HepG2 (cell line): Measurements from ENCODE around the gene CTNNA3. TPM values are rescaled to one million over a fixed set of nuclear protein-coding genes. Genes with fewer than 3 reads are reported as not detected.

ENCODE experiments used
- ATAC-seq: fragments of 200-7000 bp; cut with Tn5 transposase; 3 replicates; pipeline ENCODE4 v1.9.1; 2020; ENCODE audit warnings: mild to moderate bottlenecking, moderate library complexity
- BruUV-seq: library from RNA; stranded (reverse); fragments of 400-500 nt; replicated peaks from 2 replicates; lab custom pipeline; 2021; lab: Mats Ljungman, UMichigan
- CTCF ChIA-PET: fragments of 300-600 bp; formaldehyde crosslinking; extraction: SDS; loops from one replicate; lab custom pipeline; 2021; ENCODE audit warnings: low total read pairs, inconsistent platforms, low intra/inter-chr PET ratio; lab: Yijun Ruan, JAX
- POLR2A ChIA-PET: fragments of 350-600 bp; sonication (Branson Sonifier 250); formaldehyde crosslinking; loops from one replicate; lab custom pipeline; 2020; ENCODE audit warnings: antibody characterized with exemption, inconsistent platforms; lab: Yijun Ruan, JAX
- DNase-seq: peaks from one replicate; pipeline ENCODE4 v3.0.0-alpha.2; 2015; ENCODE audit warnings: low spot score
- FAIRE-seq: peaks from 3 replicates; lab custom pipeline; 2011; peaks lifted over from hg19 to GRCh38; lab: Jason Lieb, UNC
- H2AFZ ChIP-seq: one replicate; pipeline ENCODE4 v1.6.1; 2011; ENCODE audit warnings: low read length, inconsistent platforms
- H3K27ac ChIP-seq: fragments of 300-600 bp; 3 replicates; pipeline ENCODE4 v1.8.0; 2011; ENCODE audit warnings: mixed run types, mild to moderate bottlenecking, mixed read lengths, low read length, inconsistent platforms; ENCODE audit not compliant: insufficient read depth; ENCODE audit errors: extremely low read length
- H3K27me3 ChIP-seq, 2 experiments: fragments of 200-600 bp in 1 of 2; 2 replicates in 1 of 2; 3 replicates in 1 of 2; pipeline versions ENCODE4 v1.6.0 to v1.8.0; 2011; ENCODE audit warnings: low read length in 2 of 2, mild to moderate bottlenecking in 2 of 2, moderate library complexity in 2 of 2, inconsistent platforms in 1 of 2; ENCODE audit not compliant: insufficient read depth in 2 of 2, control insufficient read depth in 1 of 2
- H3K36me3 ChIP-seq, 2 experiments: fragments of 200-600 bp in 1 of 2; replicated peaks in 1 of 2; 2 replicates in 1 of 2; 3 replicates in 1 of 2; pipeline versions ENCODE4 v1.5.1 to v1.8.0; 2011; ENCODE audit warnings: low read length in 2 of 2, inconsistent platforms in 1 of 2; ENCODE audit not compliant: insufficient read depth in 2 of 2, control insufficient read depth in 1 of 2
- H3K4me1 ChIP-seq: 2 replicates; pipeline ENCODE4 v1.5.1; 2012; ENCODE audit warnings: low read length, inconsistent platforms; ENCODE audit not compliant: insufficient read depth
- H3K4me2 ChIP-seq: 2 replicates; pipeline ENCODE4 v1.6.0; 2011; ENCODE audit warnings: low read depth, low read length, inconsistent platforms
- H3K4me3 ChIP-seq, 3 experiments: fragments of 200-600 bp in 1 of 3; sonication (generic), shearing (Covaris generic) in 1 of 3; replicated peaks in 1 of 3; 2 replicates each; pipeline ENCODE4 v1.5.1; 2011 to 2016; ENCODE audit warnings: low read length in 3 of 3, inconsistent platforms in 2 of 3, low read depth in 2 of 3, mild to moderate bottlenecking in 2 of 3, control low read depth in 1 of 3, mixed read lengths in 1 of 3; ENCODE audit not compliant: insufficient read depth in 1 of 3
- H3K79me2 ChIP-seq: one replicate; pipeline ENCODE4 v1.6.1; 2011; ENCODE audit warnings: low read length, inconsistent platforms; ENCODE audit not compliant: insufficient read depth
- H3K9ac ChIP-seq: 2 replicates; pipeline ENCODE4 v1.6.0; 2011; ENCODE audit warnings: mild to moderate bottlenecking, low read depth, low read length, inconsistent platforms; ENCODE audit not compliant: insufficient read depth
- H3K9me3 ChIP-seq: 2 replicates; pipeline ENCODE4 v1.5.1; 2012; ENCODE audit warnings: mild to moderate bottlenecking, low read length
- H4K20me1 ChIP-seq: 2 replicates; pipeline ENCODE4 v1.6.0; 2011; ENCODE audit warnings: inconsistent platforms, mild to moderate bottlenecking, low read length, moderate library complexity; ENCODE audit not compliant: insufficient read depth
- AHR ChIP-seq: IDR thresholded peaks from 2 replicates; pipeline ENCODE4 v1.6.1; 2018; ENCODE audit warnings: missing genetic modification reagents, missing compliant biosample characterization
- ARNT2 ChIP-seq: sonication (generic); formaldehyde crosslinking; IDR thresholded peaks from 2 replicates; pipeline ENCODE4 v1.8.0; 2022; ENCODE audit warnings: mild to moderate bottlenecking, low read depth, missing genetic modification reagents, moderate library complexity
- BCL6 ChIP-seq: IDR thresholded peaks from 2 replicates; pipeline ENCODE4 v1.6.1; 2016; ENCODE audit warnings: missing genetic modification reagents, missing compliant biosample characterization
- EED ChIP-seq: sonication (generic); formaldehyde crosslinking; IDR thresholded peaks from 2 replicates; pipeline ENCODE4 v1.5.0; 2020; ENCODE audit warnings: mild to moderate bottlenecking, missing genetic modification reagents
- JUN ChIP-seq: sonication (generic); formaldehyde crosslinking; IDR thresholded peaks from 2 replicates; pipeline ENCODE4 v1.4.0; 2020; ENCODE audit warnings: mild to moderate bottlenecking, missing genetic modification reagents
- MED13 ChIP-seq: sonication (generic); formaldehyde crosslinking; IDR thresholded peaks from 2 replicates; pipeline ENCODE4 v1.5.0; 2020; ENCODE audit warnings: missing genetic modification reagents
- NRL ChIP-seq: sonication (generic); formaldehyde crosslinking; IDR thresholded peaks from 2 replicates; pipeline ENCODE4 v1.5.0; 2020; ENCODE audit warnings: missing genetic modification reagents, mild to moderate bottlenecking, moderate library complexity, borderline replicate concordance
- PTBP1 ChIP-seq: fragments of 200-400 bp; formaldehyde crosslinking; IDR thresholded peaks from 2 replicates; pipeline ENCODE4 v1.6.1; 2018; ENCODE audit warnings: low read length, low read depth; ENCODE audit not compliant: poor library complexity, severe bottlenecking
- UBTF ChIP-seq: sonication (generic); formaldehyde crosslinking; IDR thresholded peaks from 2 replicates; pipeline ENCODE4 v1.4.0; 2020; ENCODE audit warnings: mild to moderate bottlenecking, missing genetic modification reagents
- ZFP37 ChIP-seq: sonication (generic); formaldehyde crosslinking; IDR thresholded peaks from 2 replicates; pipeline ENCODE4 v1.4.0; 2020; ENCODE audit warnings: missing genetic modification reagents, borderline replicate concordance
- ZNF136 ChIP-seq: sonication (generic); formaldehyde crosslinking; IDR thresholded peaks from 2 replicates; pipeline ENCODE4 v1.8.1; 2022; ENCODE audit warnings: low read depth, mild to moderate bottlenecking, moderate library complexity, missing genetic modification reagents
- ZNF550 ChIP-seq: sonication (generic); formaldehyde crosslinking; IDR thresholded peaks from 2 replicates; pipeline ENCODE4 v1.4.0; 2020; ENCODE audit warnings: mild to moderate bottlenecking, missing genetic modification reagents, borderline replicate concordance
- ZNF569 ChIP-seq: sonication (generic); formaldehyde crosslinking; IDR thresholded peaks from 2 replicates; pipeline ENCODE4 v1.5.0; 2020; ENCODE audit warnings: mild to moderate bottlenecking, missing genetic modification reagents, moderate library complexity, borderline replicate concordance
- ZNF704 ChIP-seq: sonication (generic); formaldehyde crosslinking; IDR thresholded peaks from 2 replicates; pipeline ENCODE4 v1.8.1; 2023; ENCODE audit warnings: mild to moderate bottlenecking, inconsistent platforms, moderate library complexity, missing genetic modification reagents, borderline replicate concordance
- ZSCAN25 ChIP-seq: sonication (generic); formaldehyde crosslinking; IDR thresholded peaks from 2 replicates; pipeline ENCODE4 v1.8.0; 2022; ENCODE audit warnings: mild to moderate bottlenecking, missing genetic modification reagents
- WGBS: methylation state at CpG from one replicate; pipeline ENCODE4 v1.1.6; 2017; ENCODE audit warnings: low lambda C conversion rate; 5-methylcytosine and 5-hydroxymethylcytosine counted together
- in situ Hi-C: cut with HindIII; loops from 2 replicates; pipeline ENCODE4 v1.10.0; 2017; ENCODE audit warnings: low pct_unique_long_range_greater_than_20kb; ENCODE audit not compliant: extremely low pct_ligation_motif_present
- intact Hi-C: fragments of 100-400 bp; cut with micrococcal nuclease; formaldehyde crosslinking; loops from one replicate; pipeline ENCODE4 v1.10.0; 2022; ENCODE audit not compliant: unreplicated experiment
- polyA plus RNA-seq, 8 experiments: library from polyadenylated mRNA; depleted of rRNA in 3 of 8; stranded (reverse) in 7 of 8; unstranded in 1 of 8; fragments of >200 nt; fragmentation: Illumina TruSeq in 4 of 8; extraction: Trizol in 4 of 8; gene quantifications; 2 replicates each; pipeline versions ENCODE4 v1.2.1 to v1.2.3, GENCODE V29; 2011 to 2016; ENCODE audit warnings: low read depth in 4 of 8, missing spikeins in 1 of 8, mixed read lengths in 1 of 8; ENCODE audit not compliant: insufficient read depth in 1 of 8
- total RNA-seq, 5 experiments: library from RNA; depleted of rRNA; stranded (reverse); fragments of >200 nt; fragmentation: Illumina TruSeq; extraction: Trizol; gene quantifications; 2 replicates each; pipeline ENCODE4 v1.2.3, GENCODE V29; 2016; ENCODE audit warnings: low read depth in 1 of 5
- TF ChIP-seq, protein P1 (sequence below): sonication (generic); formaldehyde crosslinking; IDR thresholded peaks from 2 replicates; pipeline ENCODE4 v1.5.0; 2020; ENCODE audit warnings: missing genetic modification reagents
- TF ChIP-seq, protein P2 (sequence below): sonication (generic); formaldehyde crosslinking; IDR thresholded peaks from 2 replicates; pipeline ENCODE4 v1.4.0; 2020; ENCODE audit warnings: mild to moderate bottlenecking, missing genetic modification reagents, borderline replicate concordance

CTNNA3 gene
- total and polyA plus RNA-seq, 2 of the 13 experiments (the other 11 are each of a cell fraction or from before 2014, with no cell fraction given) = not detected

DNA sequence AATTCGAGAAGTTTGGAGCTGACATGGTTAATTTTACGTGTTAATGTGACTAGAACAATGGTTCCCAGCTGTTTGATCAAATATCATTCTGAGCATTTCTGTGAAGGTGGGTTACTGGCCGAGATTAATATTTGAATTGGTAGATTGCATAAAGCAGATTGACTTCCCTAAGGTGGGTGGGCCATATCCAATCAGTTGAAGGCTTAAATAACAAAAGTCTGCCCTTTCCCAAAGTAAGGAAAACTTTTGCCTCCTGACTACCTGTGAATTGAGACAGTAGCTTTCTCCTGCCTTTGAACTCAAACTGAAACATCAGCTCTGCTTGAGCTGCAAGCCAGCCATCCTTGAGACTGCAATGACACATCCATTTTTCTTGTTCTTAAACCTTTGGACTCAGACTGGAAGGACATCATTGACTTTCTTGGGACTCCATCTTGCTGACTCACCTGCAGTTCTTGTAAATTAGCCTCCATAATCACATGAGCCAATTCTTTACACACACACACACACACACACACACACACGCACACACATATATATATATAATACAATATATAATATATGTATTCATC is 833.2 kb downstream of the CTNNA3 start:
- FAIRE-seq = no peak
- Histone ChIP-seq H3K9me3 (no peaks in the 10 kb centered on the region), H2AFZ (no peak overlapping the region), H3K4me1 (no peaks in the 10 kb centered on the region)
- in situ Hi-C loops = no loop called here
- no peak for TF ChIP-seq AHR
- no peak for TF ChIP-seq PTBP1
- TF ChIP-seq, protein P1, sequence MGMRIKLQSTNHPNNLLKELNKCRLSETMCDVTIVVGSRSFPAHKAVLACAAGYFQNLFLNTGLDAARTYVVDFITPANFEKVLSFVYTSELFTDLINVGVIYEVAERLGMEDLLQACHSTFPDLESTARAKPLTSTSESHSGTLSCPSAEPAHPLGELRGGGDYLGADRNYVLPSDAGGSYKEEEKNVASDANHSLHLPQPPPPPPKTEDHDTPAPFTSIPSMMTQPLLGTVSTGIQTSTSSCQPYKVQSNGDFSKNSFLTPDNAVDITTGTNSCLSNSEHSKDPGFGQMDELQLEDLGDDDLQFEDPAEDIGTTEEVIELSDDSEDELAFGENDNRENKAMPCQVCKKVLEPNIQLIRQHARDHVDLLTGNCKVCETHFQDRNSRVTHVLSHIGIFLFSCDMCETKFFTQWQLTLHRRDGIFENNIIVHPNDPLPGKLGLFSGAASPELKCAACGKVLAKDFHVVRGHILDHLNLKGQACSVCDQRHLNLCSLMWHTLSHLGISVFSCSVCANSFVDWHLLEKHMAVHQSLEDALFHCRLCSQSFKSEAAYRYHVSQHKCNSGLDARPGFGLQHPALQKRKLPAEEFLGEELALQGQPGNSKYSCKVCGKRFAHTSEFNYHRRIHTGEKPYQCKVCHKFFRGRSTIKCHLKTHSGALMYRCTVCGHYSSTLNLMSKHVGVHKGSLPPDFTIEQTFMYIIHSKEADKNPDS (CRISPR knock-in tag) = no peak
- TF ChIP-seq ZNF550 = no peak
- TF ChIP-seq ZNF704 (CRISPR knock-in tag) = no peak
- TF ChIP-seq ZNF136 (CRISPR knock-in tag) = no peak
- TF ChIP-seq EED (CRISPR knock-in tag) = no peak
- TF ChIP-seq UBTF = no peak
- TF ChIP-seq ZSCAN25 (CRISPR knock-in tag) = no peak
- no peak for TF ChIP-seq JUN
- no peak for TF ChIP-seq ZNF569 (CRISPR knock-in tag)
- no peak for TF ChIP-seq ARNT2 (CRISPR knock-in tag)
- TF ChIP-seq BCL6 (CRISPR knock-in tag) = no peak
- no peak for TF ChIP-seq NRL (CRISPR knock-in tag)
- TF ChIP-seq, protein P2, sequence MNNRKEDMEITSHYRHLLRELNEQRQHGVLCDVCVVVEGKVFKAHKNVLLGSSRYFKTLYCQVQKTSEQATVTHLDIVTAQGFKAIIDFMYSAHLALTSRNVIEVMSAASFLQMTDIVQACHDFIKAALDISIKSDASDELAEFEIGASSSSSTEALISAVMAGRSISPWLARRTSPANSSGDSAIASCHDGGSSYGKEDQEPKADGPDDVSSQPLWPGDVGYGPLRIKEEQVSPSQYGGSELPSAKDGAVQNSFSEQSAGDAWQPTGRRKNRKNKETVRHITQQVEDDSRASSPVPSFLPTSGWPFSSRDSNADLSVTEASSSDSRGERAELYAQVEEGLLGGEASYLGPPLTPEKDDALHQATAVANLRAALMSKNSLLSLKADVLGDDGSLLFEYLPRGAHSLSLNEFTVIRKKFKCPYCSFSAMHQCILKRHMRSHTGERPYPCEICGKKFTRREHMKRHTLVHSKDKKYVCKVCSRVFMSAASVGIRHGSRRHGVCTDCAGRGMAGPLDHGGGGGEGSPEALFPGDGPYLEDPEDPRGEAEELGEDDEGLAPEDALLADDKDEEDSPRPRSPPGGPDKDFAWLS = no peak
- TF ChIP-seq ZFP37 (CRISPR knock-in tag) = no peak
- no peak for TF ChIP-seq MED13 (CRISPR knock-in tag)
- TF ChIP-seq, all 625 proteins: peak for 0
- under 1% methylated on average over 4 of the region's 4 CpGs for WGBS
- intact Hi-C loops = no loop called here
- no peak overlapping the region for H3K27ac ChIP-seq
- BruUV-seq = no TSS peak
- ChIA-PET POLR2A (no interaction called here), CTCF (no interaction called here)
- no peak overlapping the region for H3K9ac ChIP-seq
- H3K36me3 ChIP-seq = no peaks in the 10 kb centered on the region
- DNase-seq = no peak
- no peaks in the 10 kb centered on the region for H3K27me3 ChIP-seq
- no peak overlapping the region for H3K4me2 ChIP-seq
- H3K4me3 ChIP-seq = no peak overlapping the region
- no peaks in the 10 kb centered on the region for H3K79me2 ChIP-seq
- no peak for ATAC-seq
- H4K20me1 ChIP-seq = no peaks in the 10 kb centered on the region
